Fibroblast of the aortic adventitia (primary cell): ENCODE measurements around the gene CIB4. TPM values are rescaled to one million over a fixed set of nuclear protein-coding genes. Genes with fewer than 3 reads are reported as not detected.

ENCODE experiments used
- DNase-seq: peaks from one replicate; pipeline ENCODE4 v3.0.0-alpha.2; 2010; ENCODE audit warnings: low read depth
- H3K4me3 ChIP-seq: 2 replicates; pipeline ENCODE4 v1.5.1; 2011; ENCODE audit warnings: low read depth, mild to moderate bottlenecking, control low read depth, low read length, moderate library complexity
- CTCF ChIP-seq: IDR thresholded peaks from 2 replicates; pipeline ENCODE4 v1.5.1; 2011; ENCODE audit warnings: mild to moderate bottlenecking, low read length, control low read depth, inconsistent platforms; ENCODE audit not compliant: insufficient read depth
- total RNA-seq: library from RNA; depleted of rRNA; stranded (reverse); fragments of >200 nt; gene quantifications from 2 replicates; pipeline ENCODE4 v1.2.3, GENCODE V29; 2012; ENCODE audit warnings: low replicate concordance

CIB4 gene
- total RNA-seq, 1 donor: not detected

GRCh38 chr2:26587994-26588393, 53.2 kb downstream of the CIB4 start:
- no peak for DNase-seq
- no peak overlapping the region for H3K4me3 ChIP-seq
- no peak for TF ChIP-seq CTCF

- DNase-seq: no peak
- no peak overlapping the region for H3K4me3 ChIP-seq
- no peak for TF ChIP-seq CTCF
Measured at GRCh38 chr2:26585966-26586365, 55.2 kb downstream of the CIB4 start.

- H3K4me3 ChIP-seq: no peak overlapping the region
- TF ChIP-seq CTCF: no peak
- DNase-seq: no peak
Measured at GRCh38 chr2:26585100-26585499, 56.1 kb downstream of the CIB4 start.

- no peak overlapping the region for H3K4me3 ChIP-seq
- TF ChIP-seq CTCF: no peak
- no peak for DNase-seq
Measured at GRCh38 chr2:26584656-26585055, 56.5 kb downstream of the CIB4 start.

- no peak for DNase-seq
- TF ChIP-seq CTCF: no peak
- H3K4me3 ChIP-seq: no peak overlapping the region
Measured at GRCh38 chr2:26584191-26584590, 57.0 kb downstream of the CIB4 start.

- no peak overlapping the region for H3K4me3 ChIP-seq
- TF ChIP-seq CTCF: no peak
- no peak for DNase-seq
Measured at GRCh38 chr2:26583381-26583911, 57.7 kb downstream of the CIB4 start.

- no peak for TF ChIP-seq CTCF
- DNase-seq: no peak
- no peak overlapping the region for H3K4me3 ChIP-seq
Measured at GRCh38 chr2:26582890-26583289, 58.3 kb downstream of the CIB4 start.
